AG10803 (cell line): Measurements from ENCODE around the gene CFAP221.

Source experiments
- DNase-seq: peaks from one replicate; pipeline ENCODE4 v3.0.0; 2010; ENCODE audit warnings: low read depth
- H3K4me3 ChIP-seq: 2 replicates; pipeline ENCODE4 v1.5.1; 2011; ENCODE audit warnings: mild to moderate bottlenecking, low read length, control low read depth
- TF ChIP-seq, protein P1 (sequence below): conservative IDR thresholded peaks from 2 replicates; pipeline ENCODE4 v1.5.1; 2011; ENCODE audit warnings: mild to moderate bottlenecking, low read length, control low read depth, inconsistent platforms

CFAP221 gene

DNA sequence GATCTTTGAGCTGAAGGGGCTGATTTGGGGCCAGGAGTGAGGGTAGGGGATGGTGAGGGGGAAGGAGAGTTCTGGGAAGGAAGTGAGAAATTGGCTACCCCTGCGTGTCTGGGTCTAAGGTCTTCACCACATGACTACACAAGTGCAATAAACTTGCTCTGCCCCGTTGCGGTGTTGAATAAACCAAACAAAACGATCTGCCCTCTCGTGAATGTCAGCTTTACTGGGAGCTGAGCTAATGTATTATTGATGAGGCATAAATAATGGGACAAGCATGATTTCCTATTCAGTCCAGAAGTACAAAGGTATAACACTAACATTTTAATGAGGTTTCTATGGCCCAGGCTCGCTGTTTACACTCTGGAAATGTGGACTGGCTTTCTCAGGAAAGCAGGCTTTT lies 8.0 kb upstream of the CFAP221 start:
- DNase-seq, result no peak
- TF ChIP-seq, protein P1, sequence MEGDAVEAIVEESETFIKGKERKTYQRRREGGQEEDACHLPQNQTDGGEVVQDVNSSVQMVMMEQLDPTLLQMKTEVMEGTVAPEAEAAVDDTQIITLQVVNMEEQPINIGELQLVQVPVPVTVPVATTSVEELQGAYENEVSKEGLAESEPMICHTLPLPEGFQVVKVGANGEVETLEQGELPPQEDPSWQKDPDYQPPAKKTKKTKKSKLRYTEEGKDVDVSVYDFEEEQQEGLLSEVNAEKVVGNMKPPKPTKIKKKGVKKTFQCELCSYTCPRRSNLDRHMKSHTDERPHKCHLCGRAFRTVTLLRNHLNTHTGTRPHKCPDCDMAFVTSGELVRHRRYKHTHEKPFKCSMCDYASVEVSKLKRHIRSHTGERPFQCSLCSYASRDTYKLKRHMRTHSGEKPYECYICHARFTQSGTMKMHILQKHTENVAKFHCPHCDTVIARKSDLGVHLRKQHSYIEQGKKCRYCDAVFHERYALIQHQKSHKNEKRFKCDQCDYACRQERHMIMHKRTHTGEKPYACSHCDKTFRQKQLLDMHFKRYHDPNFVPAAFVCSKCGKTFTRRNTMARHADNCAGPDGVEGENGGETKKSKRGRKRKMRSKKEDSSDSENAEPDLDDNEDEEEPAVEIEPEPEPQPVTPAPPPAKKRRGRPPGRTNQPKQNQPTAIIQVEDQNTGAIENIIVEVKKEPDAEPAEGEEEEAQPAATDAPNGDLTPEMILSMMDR, result no peak
- no peak overlapping the region for H3K4me3 ChIP-seq

DNA sequence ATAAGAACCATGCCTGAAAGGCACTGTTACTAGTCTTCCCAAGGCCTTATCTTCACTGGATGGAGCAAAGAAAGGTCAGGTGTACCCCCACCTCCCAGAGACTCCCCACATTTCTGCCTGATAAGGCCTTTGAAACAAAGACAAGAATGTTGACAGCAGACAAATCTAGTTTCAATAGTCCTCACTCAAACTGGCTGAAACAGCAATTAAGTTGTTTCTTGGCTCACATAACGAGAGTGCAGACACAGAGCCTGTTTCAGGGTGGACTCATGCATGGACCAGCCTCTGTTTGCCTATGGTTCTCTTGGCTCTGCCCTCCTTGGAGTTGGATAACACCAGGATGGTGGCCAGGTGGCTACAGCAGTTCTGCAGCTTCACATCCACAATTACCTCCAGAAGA lies 7.5 kb upstream of the CFAP221 start:
- no peak overlapping the region for H3K4me3 ChIP-seq
- no peak for DNase-seq

DNA sequence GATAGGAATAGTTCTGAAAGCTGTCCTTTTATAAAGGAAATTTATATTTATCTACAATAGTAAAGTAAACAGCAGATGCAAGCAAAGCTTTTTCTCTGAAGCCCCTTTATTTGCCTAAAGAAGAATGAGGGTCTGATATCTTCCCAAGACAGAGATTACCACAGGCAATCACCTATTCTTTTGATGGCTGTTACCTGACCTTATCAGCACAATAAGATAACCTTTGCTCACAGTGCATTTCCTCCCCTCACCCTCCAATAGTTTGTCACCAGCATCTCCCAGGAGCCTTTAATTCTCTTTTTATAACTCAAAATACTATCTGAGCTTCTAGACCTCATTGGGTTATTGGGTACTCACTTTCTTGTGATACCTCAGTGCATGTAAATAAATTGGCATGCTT lies 6.5 kb upstream of the CFAP221 start:
- no peak for DNase-seq
- TF ChIP-seq, protein P1, result no peak
- H3K4me3 ChIP-seq, result no peak overlapping the region

More for the DNA sequence above, 7.5 kb upstream of the CFAP221 start:
- TF ChIP-seq, protein P1, result no peak

DNA sequence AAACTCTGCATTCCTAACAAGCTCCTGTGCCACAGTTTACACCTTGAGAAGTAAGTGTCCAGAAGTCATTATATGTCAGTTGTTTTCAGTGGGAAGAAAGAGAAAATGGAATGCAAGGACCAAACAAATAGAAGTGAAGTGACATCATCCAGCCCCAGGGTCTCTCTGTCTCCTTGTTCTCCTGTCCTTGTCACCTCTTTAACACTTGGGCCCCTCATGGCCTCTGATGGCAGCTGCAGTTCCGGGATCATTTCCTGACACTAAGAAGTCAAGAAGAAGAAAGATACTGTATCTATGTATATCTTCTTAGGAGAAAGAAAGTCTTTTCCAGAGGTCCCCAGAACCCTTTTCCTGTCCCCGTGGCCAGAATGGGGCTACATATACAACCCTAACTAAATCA lies 2.8 kb upstream of the CFAP221 start:
- TF ChIP-seq, protein P1, result no peak
- no peak for DNase-seq
- H3K4me3 ChIP-seq, result no peak overlapping the region

DNA sequence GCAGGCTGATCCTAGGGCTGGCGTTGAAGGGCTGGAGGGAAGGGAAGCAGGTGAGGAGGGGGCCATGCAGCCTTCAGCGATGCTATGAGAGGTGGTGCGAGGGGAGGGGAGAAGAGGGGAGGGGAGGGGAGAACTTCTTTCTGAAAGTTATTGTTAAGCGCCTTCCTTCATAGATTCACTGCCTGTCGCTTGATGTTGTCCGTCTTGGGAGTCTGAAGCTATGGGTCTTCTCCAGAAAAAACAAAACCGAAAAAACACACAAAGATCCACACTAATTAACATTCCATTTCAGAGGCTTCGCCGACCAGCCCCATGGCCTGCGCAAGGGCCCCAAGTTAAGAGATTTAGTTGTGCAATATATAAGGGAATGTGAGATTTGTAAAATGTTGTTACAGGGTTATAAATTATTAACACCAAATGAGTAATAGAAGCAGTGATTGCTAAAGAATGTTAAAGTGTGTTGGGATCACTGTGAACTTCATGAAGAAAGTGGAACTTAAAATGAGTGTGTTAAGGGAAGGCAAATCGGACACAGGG lies 758 bp downstream of the CFAP221 start:
- peak overlapping the region; percentile 53 for H3K4me3 ChIP-seq
- TF ChIP-seq, protein P1, result no peak
- DNase-seq, result peak; percentile 63

DNA sequence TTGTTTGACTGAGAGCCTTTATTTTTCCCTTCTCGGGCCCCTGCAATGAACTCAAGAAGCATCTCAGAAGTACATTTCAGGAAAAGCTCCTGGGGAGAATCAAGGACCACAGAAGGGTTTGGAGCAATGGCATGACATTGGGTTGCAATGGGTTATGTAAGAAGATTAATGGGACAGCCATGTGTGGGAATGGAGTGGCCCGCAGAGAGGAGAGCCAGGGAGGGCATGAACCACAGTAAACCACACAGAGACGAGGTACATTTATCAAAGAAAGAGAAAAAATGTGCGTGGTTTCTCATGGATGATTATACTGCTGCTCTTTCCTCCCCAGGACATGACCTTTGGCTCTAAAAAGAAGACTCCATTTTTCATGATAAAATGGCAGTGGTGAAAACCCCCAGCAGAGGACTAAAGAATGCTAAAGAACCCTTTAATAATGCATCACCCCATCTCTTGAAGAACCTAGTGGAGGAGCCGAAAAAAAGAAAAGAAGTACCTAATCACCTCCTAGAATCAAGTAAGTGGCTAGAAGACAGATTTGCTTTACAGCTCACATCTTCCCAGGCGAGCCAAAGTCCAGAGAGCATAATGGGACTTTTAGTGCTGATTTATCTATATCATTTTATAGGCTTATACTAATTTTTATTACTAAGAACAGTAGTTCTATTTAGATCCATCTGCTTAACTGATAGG lies 1.7 kb downstream of the CFAP221 start:
- DNase-seq, result peak; percentile 67
- TF ChIP-seq, protein P1, result no peak
- H3K4me3 ChIP-seq, result no peak overlapping the region

DNA sequence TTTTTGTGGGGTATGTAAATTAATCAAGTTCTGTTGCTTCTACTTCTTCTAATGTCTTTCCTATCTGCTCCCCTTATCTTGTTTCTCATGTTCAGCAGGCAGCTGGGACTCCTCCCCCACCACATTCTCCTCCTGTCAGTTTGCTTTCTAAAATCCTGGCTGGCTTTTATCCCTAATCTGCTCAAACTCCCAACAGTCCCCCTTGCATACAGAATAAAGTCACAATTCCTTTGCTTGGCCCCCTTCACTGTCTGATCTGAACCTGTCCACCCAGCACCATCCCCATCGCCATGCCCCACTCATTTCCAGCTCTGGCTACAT lies 2.2 kb downstream of the CFAP221 start:
- no peak for DNase-seq
- no peak overlapping the region for H3K4me3 ChIP-seq
- TF ChIP-seq, protein P1, result no peak
